Measurements from ENCODE around the gene THBS3. TPM values are rescaled to one million over a fixed set of nuclear protein-coding genes. Genes with fewer than 3 reads are reported as not detected.

The THBS3 gene
- total and polyA plus RNA-seq, 2 of the 13 experiments (the other 11 are each of a cell fraction or from before 2014, with no cell fraction given): 0.86 to 3.6 TPM

GRCh38 chr1:155175927-155176371 is 31.7 kb downstream of the THBS3 start:
- intact Hi-C loops (cut with micrococcal nuclease; ENCODE audit: unreplicated experiment): loop anchor here (1.0 kb wide), 1 partner anchor 50 kb away; no protein-coding TSS in a partner anchor
- no peak for FAIRE-seq
- no peak for DNase-seq (ENCODE audit: low spot score)

More at GRCh38 chr1:155175927-155176371, 31.7 kb downstream of the THBS3 start:
- no TSS peak for BruUV-seq (replicated peaks)
- H3K27ac ChIP-seq (ENCODE audit: extremely low read length, insufficient read depth, low read length): no peak overlapping the region
- peaks cover 10% of the 10 kb centered on the region for H3K79me2 ChIP-seq (ENCODE audit: insufficient read depth, low read length)
- H3K4me3 ChIP-seq (replicated peaks in 1 of 3; ENCODE audit: insufficient read depth in 1 of 3, low read depth in 2 of 3, low read length in 3 of 3): no peak overlapping the region
- no peak overlapping the region for H3K4me2 ChIP-seq (ENCODE audit: low read depth, low read length)
- no peak for TF ChIP-seq ZNF768 (CRISPR knock-in tag; IDR thresholded peaks at IDR 0.05)
- TF ChIP-seq RFX5 (IDR thresholded peaks at IDR 0.05; ENCODE audit: low read depth, low read length): no peak
- TF ChIP-seq ZBTB33 (CRISPR knock-in tag; IDR thresholded peaks at IDR 0.05): peak; percentile 79
- TF ChIP-seq HNRNPL (IDR thresholded peaks at IDR 0.05; ENCODE audit: low read depth, low read length): peak; percentile 66; the same call in 1 of the 2 replicates
- no peak for TF ChIP-seq ZNF609 (CRISPR knock-in tag; IDR thresholded peaks at IDR 0.05; ENCODE audit: borderline replicate concordance)
- TF ChIP-seq STAG1 (CRISPR knock-in tag; IDR thresholded peaks at IDR 0.05): peak; percentile 19
- no peak for TF ChIP-seq KLF12 (CRISPR knock-in tag; IDR thresholded peaks at IDR 0.05; ENCODE audit: borderline replicate concordance)
- TF ChIP-seq SIX4 (CRISPR knock-in tag; IDR thresholded peaks at IDR 0.05): no peak
- TF ChIP-seq ZNF652 (CRISPR knock-in tag; IDR thresholded peaks at IDR 0.05; ENCODE audit: borderline replicate concordance, low read depth): no peak
- no peak for TF ChIP-seq TFAP4 (IDR thresholded peaks at IDR 0.05; ENCODE audit: borderline replicate concordance, low read depth)
- TF ChIP-seq CTCF (CRISPR knock-in tag; IDR thresholded peaks at IDR 0.05): 0 out of 2 replicates have a peak, but pooled peaks have one; percentile 6
- no peak for TF ChIP-seq ZNF746 (CRISPR knock-in tag; IDR thresholded peaks at IDR 0.05)
- H3K9ac ChIP-seq (ENCODE audit: insufficient read depth, low read depth, low read length): no peak overlapping the region
- in situ Hi-C loops (cut with HindIII; ENCODE audit: extremely low pct_ligation_motif_present, low pct_unique_long_range_greater_than_20kb): no loop called here
- no peaks in the 10 kb centered on the region for H4K20me1 ChIP-seq (ENCODE audit: insufficient read depth, low read length)
- H3K4me1 ChIP-seq (ENCODE audit: insufficient read depth, low read length): peaks cover 55% of the 10 kb centered on the region
- no peak overlapping the region for H2AFZ ChIP-seq (ENCODE audit: low read length)
- H3K9me3 ChIP-seq (ENCODE audit: low read length): no peaks in the 10 kb centered on the region
- 0 out of 5 replicates have a peak, but pooled peaks cover 0 to 1% of the 10 kb centered on the region in 2 experiments for H3K27me3 ChIP-seq (ENCODE audit: control insufficient read depth in 1 of 2, insufficient read depth in 2 of 2, low read length in 2 of 2)
- ChIA-PET POLR2A (no interaction called here), CTCF (ENCODE audit: low intra/inter-chr PET ratio, low total read pairs) (interaction anchor here (1.2 to 1.4 kb wide), 2 partner anchors 18 to 51 kb away, joined by 6 to 12 read pairs; no protein-coding TSS in a partner anchor)
- 0 out of 5 replicates have a peak, but pooled peaks cover 0 to 1% of the 10 kb centered on the region in 2 experiments for H3K36me3 ChIP-seq (replicated peaks in 1 of 2; ENCODE audit: control insufficient read depth in 1 of 2, insufficient read depth in 2 of 2, low read length in 2 of 2)
- no peak for ATAC-seq
- no CpG with 5 or more reads among the region's 9 CpGs for WGBS (ENCODE audit: low lambda C conversion rate)
